ENCODE measurements around the gene RPS6KA4.

- TF ChIP-seq CTCF (conservative IDR thresholded peaks at IDR 0.05; ENCODE audit: low read length) (no peak), EZH2phosphoT487 (IDR thresholded peaks at IDR 0.05; ENCODE audit: borderline replicate concordance, low read depth, low read length) (no peak)
These were observed 61.0 kb downstream of the RPS6KA4 start for GRCh38 chr11:64419818-64420485.

Data from OCI-LY7 (cell line).